ENCODE data around the gene RIPOR3. TPM values are rescaled to one million over a fixed set of nuclear protein-coding genes. Genes with fewer than 3 reads are reported as not detected.
A peak's percentile ranks its signal among the peaks of the same experiment; 100 is the strongest.
"Not testable (repeated sequence)": the region's sequence is repeated elsewhere in the genome, so short reads cannot be mapped to it uniquely, and the experiment has no call there.

Gene RIPOR3
- total RNA-seq, 1 experiment from 2014 or later: 0.07 TPM

GRCh38 chr20:50655311-50655880, 35.9 kb downstream of the RIPOR3 start:
- peak; percentile 39 for DNase-seq
- Histone ChIP-seq H3K9me3 (no peaks in the 10 kb centered on the region), H3K36me3 (no peaks in the 10 kb centered on the region), H3K4me3 (no peak overlapping the region), H3K27me3 (no peaks in the 10 kb centered on the region)

- no peak for DNase-seq
- no peaks in the 10 kb centered on the region for H3K9me3 ChIP-seq
- H3K36me3 ChIP-seq: no peaks in the 10 kb centered on the region
- H3K27me3 ChIP-seq: no peaks in the 10 kb centered on the region
- no peak overlapping the region for H3K4me3 ChIP-seq
These were observed 36.4 kb downstream of the RIPOR3 start for GRCh38 chr20:50654904-50655303.

- H3K27me3 ChIP-seq: no peaks in the 10 kb centered on the region
- H3K4me3 ChIP-seq: no peak overlapping the region
- no peak for DNase-seq
- H3K36me3 ChIP-seq: no peaks in the 10 kb centered on the region
- no peaks in the 10 kb centered on the region for H3K9me3 ChIP-seq
These were observed 38.5 kb downstream of the RIPOR3 start for GRCh38 chr20:50652702-50653294.

- Histone ChIP-seq H3K4me3 (no peak overlapping the region), H3K27me3 (no peaks in the 10 kb centered on the region; the same call in 1 of the 2 replicates), H3K9me3 (peaks cover 4% of the 10 kb centered on the region), H3K36me3 (no peaks in the 10 kb centered on the region)
- no peak for DNase-seq
These were observed 39.7 kb downstream of the RIPOR3 start for GRCh38 chr20:50651676-50652075.

GRCh38 chr20:50649590-50649989, 41.8 kb downstream of the RIPOR3 start:
- peaks cover 8% of the 10 kb centered on the region for H3K9me3 ChIP-seq
- DNase-seq: peak; percentile 67
- H3K4me3 ChIP-seq: no peak overlapping the region
- H3K27me3 ChIP-seq: no peaks in the 10 kb centered on the region; the same call in 1 of the 2 replicates
- H3K36me3 ChIP-seq: no peaks in the 10 kb centered on the region

GRCh38 chr20:50648651-50649050, 42.7 kb downstream of the RIPOR3 start:
- peaks cover 8% of the 10 kb centered on the region for H3K9me3 ChIP-seq
- no peaks in the 10 kb centered on the region; the same call in 1 of the 2 replicates for H3K27me3 ChIP-seq
- H3K36me3 ChIP-seq: no peaks in the 10 kb centered on the region
- DNase-seq: no peak
- no peak overlapping the region for H3K4me3 ChIP-seq

GRCh38 chr20:50646483-50646996, 44.8 kb downstream of the RIPOR3 start:
- Histone ChIP-seq H3K36me3 (no peaks in the 10 kb centered on the region), H3K27me3 (no peaks in the 10 kb centered on the region; the same call in 1 of the 2 replicates), H3K9me3 (peaks cover 8% of the 10 kb centered on the region), H3K4me3 (no peak overlapping the region)
- DNase-seq: no peak

- no peaks in the 10 kb centered on the region; the same call in 1 of the 2 replicates for H3K27me3 ChIP-seq
- DNase-seq: peak; percentile 98
- H3K4me3 ChIP-seq: no peak overlapping the region
- H3K9me3 ChIP-seq: peaks cover 8% of the 10 kb centered on the region
- H3K36me3 ChIP-seq: no peaks in the 10 kb centered on the region
These were observed 45.9 kb downstream of the RIPOR3 start for GRCh38 chr20:50645253-50646068.

- peaks cover 8% of the 10 kb centered on the region for H3K9me3 ChIP-seq
- H3K4me3 ChIP-seq: no peak overlapping the region
- H3K27me3 ChIP-seq: no peaks in the 10 kb centered on the region; the same call in 1 of the 2 replicates
- no peak for DNase-seq
- no peaks in the 10 kb centered on the region for H3K36me3 ChIP-seq
These were observed 49.0 kb downstream of the RIPOR3 start for GRCh38 chr20:50642288-50642803.

GRCh38 chr20:50641625-50642287, 49.6 kb downstream of the RIPOR3 start:
- H3K27me3 ChIP-seq, H3K9me3 ChIP-seq, H3K4me3 ChIP-seq, DNase-seq, H3K36me3 ChIP-seq: not testable (repeated sequence)

- H3K36me3 ChIP-seq, H3K27me3 ChIP-seq, H3K4me3 ChIP-seq, H3K9me3 ChIP-seq, DNase-seq: not testable (repeated sequence)
These were observed 51.2 kb downstream of the RIPOR3 start for GRCh38 chr20:50639971-50640711.

- H3K27me3 ChIP-seq, H3K36me3 ChIP-seq, H3K9me3 ChIP-seq, H3K4me3 ChIP-seq: not testable (repeated sequence)
- peak; percentile 95 for DNase-seq
These were observed 53.1 kb downstream of the RIPOR3 start for GRCh38 chr20:50638015-50638847.

GRCh38 chr20:50636601-50637540, 54.5 kb downstream of the RIPOR3 start:
- H3K4me3 ChIP-seq: no peak overlapping the region
- peak; percentile 70 for DNase-seq
- H3K9me3 ChIP-seq: no peaks in the 10 kb centered on the region
- no peaks in the 10 kb centered on the region for H3K36me3 ChIP-seq
- H3K27me3 ChIP-seq: no peaks in the 10 kb centered on the region

Data from MG63 (cell line).